Adipocyte (in vitro differentiated cells): ENCODE data around the gene ENTPD3.

Experiments used
- DNase-seq: peaks from one replicate; pipeline ENCODE4 v3.0.0-alpha.2; 2015; ENCODE audit warnings: low read depth
- H3K27me3 ChIP-seq: replicated peaks from 2 replicates; pipeline ENCODE4 v1.7.0; 2013; ENCODE audit warnings: mild to moderate bottlenecking, low read length, moderate library complexity; ENCODE audit not compliant: control insufficient read depth, insufficient read depth
- H3K36me3 ChIP-seq: 2 replicates; pipeline ENCODE4 v1.7.0; 2013; ENCODE audit warnings: low read length, mild to moderate bottlenecking, moderate library complexity; ENCODE audit not compliant: control insufficient read depth, insufficient read depth, severe bottlenecking
- H3K4me1 ChIP-seq: 2 replicates; pipeline ENCODE4 v1.7.0; 2013; ENCODE audit warnings: mild to moderate bottlenecking, low read length, moderate library complexity; ENCODE audit not compliant: control insufficient read depth, insufficient read depth
- H3K4me3 ChIP-seq: 2 replicates; pipeline ENCODE4 v1.7.0; 2013; ENCODE audit warnings: mild to moderate bottlenecking, low read length, moderate library complexity
- H3K9ac ChIP-seq: 2 replicates; pipeline ENCODE4 v1.7.0; 2013; ENCODE audit warnings: mild to moderate bottlenecking, low read length, moderate library complexity
- H3K9me3 ChIP-seq: 2 replicates; pipeline ENCODE4 v1.7.0; 2013; ENCODE audit warnings: mild to moderate bottlenecking, low read length, moderate library complexity; ENCODE audit not compliant: control insufficient read depth

Gene ENTPD3

DNA sequence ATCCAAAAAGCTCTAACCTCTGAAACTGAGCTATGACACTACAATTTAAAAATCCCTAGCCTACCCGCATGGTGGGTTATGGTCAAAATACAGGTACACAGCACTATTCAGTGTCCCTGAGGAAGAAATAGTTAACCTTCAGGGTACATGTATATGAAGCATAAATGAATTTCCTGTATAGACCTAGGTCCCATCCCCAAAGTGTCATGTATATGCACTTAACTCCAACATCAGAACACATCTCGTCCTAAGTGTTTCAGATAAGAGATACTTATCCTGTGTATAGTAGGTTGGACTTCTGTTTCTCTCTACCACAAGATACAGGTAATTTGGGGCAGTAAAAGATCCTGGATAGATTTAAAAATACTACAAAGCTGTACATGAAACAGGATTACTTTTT, 76.6 kb downstream of the ENTPD3 start:
- H3K36me3 ChIP-seq = peaks cover 69% of the 10 kb centered on the region
- no peaks in the 10 kb centered on the region for H3K9me3 ChIP-seq

DNA sequence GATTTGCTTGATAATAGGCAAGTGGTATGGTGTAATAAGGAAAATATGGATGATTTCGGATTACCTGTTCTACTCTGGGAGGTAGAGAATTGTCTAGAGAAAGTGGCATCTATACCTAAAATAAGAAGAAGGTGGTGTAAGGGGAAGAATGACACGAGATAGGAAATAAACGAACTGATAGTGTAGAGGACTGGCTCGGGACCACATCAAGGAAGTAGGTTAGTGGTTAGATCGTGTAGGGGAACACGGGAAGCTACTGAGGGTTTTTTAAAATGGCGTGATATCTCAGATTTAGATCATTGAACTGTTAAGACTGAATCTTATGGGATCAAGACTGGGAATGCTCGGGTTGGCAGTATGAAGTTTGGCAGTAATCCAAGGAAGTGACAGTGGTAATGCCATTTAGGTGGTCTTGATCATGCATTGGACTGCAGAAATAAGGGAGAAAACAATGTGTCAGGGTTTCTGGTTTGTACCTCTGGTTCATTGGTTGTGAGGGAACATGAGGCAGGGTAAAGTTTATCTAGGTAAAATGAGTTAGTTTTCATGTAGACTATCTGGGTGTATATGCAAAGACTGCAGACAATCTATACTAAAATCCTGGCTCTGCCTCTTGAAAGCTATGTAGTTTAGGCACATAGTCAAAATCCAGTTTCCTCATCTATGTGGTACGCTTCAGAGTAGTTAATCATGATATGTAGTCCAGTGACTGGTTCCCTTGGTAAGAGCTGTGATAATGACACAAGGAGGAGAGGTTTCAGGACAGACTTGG, 77.5 kb downstream of the ENTPD3 start:
- Histone ChIP-seq H3K9ac (no peak overlapping the region), H3K27me3 (no peaks in the 10 kb centered on the region), H3K4me1 (no peaks in the 10 kb centered on the region), H3K36me3 (peaks cover 60% of the 10 kb centered on the region), H3K4me3 (no peak overlapping the region), H3K9me3 (no peaks in the 10 kb centered on the region)
- DNase-seq = no peak

More for the DNA sequence above, 76.6 kb downstream of the ENTPD3 start:
- Histone ChIP-seq H3K4me1 (peaks cover 4% of the 10 kb centered on the region), H3K4me3 (no peak overlapping the region), H3K9ac (no peak overlapping the region), H3K27me3 (no peaks in the 10 kb centered on the region)
- DNase-seq = no peak

DNA sequence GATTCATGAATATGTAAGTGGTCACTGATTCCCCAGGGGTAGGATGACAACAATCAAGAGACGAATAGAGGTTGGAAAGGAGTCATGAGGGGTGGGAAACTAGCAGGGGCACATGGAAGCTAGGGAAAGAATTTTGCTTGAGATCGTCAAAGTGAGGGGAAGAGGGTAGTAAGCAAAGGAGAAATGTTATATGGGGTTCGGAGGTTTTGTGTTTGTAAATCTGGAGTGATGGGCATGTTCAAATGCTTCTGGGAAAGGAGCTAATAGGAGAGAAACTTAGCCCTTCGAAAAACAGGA, 78.1 kb downstream of the ENTPD3 start:
- no peak overlapping the region for H3K4me3 ChIP-seq
- DNase-seq = no peak
- H3K27me3 ChIP-seq = no peaks in the 10 kb centered on the region
- no peaks in the 10 kb centered on the region for H3K9me3 ChIP-seq
- no peaks in the 10 kb centered on the region for H3K4me1 ChIP-seq
- H3K9ac ChIP-seq = no peak overlapping the region
- H3K36me3 ChIP-seq = peaks cover 55% of the 10 kb centered on the region

DNA sequence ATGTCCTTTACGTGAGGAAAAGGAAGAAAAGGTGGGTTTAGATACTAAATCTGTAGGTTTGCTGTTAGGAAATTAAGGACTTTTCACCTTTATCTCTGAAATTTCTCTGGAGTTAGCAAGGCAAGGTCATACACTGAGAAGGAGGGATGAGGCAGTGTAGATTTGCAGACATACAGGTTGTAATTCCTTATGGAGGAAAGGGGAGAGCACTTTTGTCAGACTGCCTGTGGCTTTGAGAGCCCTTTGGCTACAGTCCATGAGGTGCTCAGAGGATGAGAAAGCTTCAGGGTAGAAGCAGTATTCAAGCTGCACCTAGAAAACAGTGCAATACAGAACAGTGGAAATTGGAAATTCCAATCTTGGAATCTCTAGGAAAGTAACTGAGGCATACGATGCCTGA, 78.5 kb downstream of the ENTPD3 start:
- Histone ChIP-seq H3K9me3 (no peaks in the 10 kb centered on the region), H3K4me3 (no peak overlapping the region), H3K27me3 (no peaks in the 10 kb centered on the region), H3K9ac (no peak overlapping the region), H3K36me3 (peaks cover 51% of the 10 kb centered on the region), H3K4me1 (no peaks in the 10 kb centered on the region)
- no peak for DNase-seq

DNA sequence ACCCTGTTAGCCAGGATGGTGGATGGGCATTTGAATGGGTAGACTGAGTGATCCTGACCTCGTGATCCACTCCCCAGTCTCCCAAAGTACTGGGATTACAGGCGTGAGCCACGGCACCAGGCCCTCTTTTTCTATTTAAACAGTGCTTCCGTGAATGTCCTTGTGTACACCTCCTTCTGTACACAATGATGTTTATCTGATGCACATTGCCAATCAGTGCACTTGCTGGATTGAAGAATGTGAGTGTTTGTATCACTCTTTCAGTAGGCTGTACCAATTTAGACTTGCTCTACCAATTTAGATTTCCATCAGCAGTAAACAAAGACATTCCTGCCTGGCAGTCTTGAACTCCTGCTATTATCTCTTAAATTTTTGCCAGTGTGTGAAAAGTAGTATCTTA, 81.0 kb downstream of the ENTPD3 start:
- H3K9ac ChIP-seq = no peak overlapping the region
- H3K36me3 ChIP-seq = peaks cover 25% of the 10 kb centered on the region
- no peaks in the 10 kb centered on the region for H3K9me3 ChIP-seq
- H3K4me1 ChIP-seq = no peaks in the 10 kb centered on the region
- H3K4me3 ChIP-seq = no peak overlapping the region
- no peaks in the 10 kb centered on the region for H3K27me3 ChIP-seq
- DNase-seq = no peak

DNA sequence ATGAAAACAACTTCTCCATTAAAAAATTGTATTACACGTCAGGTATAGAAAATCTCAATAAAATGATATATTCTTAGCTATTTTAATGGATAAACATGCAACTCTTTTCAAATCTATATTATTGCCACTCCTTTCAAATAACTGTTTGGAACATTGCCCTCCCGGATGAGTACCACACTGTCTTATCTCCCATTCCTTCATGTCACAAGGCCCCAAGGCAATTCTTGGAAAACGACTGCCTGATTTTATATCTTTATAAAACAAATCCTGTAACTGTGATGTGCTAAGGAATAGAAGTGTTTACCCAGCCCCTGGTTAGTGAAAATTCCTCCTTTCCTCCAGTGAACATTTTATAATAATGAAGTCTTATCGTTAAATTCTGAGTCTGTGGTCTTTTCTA, 83.7 kb downstream of the ENTPD3 start:
- DNase-seq = no peak
- no peak overlapping the region for H3K4me3 ChIP-seq
- H3K9ac ChIP-seq = no peak overlapping the region
- no peaks in the 10 kb centered on the region for H3K9me3 ChIP-seq
- no peaks in the 10 kb centered on the region for H3K4me1 ChIP-seq
- no peaks in the 10 kb centered on the region for H3K27me3 ChIP-seq
- H3K36me3 ChIP-seq = peaks cover 6% of the 10 kb centered on the region

DNA sequence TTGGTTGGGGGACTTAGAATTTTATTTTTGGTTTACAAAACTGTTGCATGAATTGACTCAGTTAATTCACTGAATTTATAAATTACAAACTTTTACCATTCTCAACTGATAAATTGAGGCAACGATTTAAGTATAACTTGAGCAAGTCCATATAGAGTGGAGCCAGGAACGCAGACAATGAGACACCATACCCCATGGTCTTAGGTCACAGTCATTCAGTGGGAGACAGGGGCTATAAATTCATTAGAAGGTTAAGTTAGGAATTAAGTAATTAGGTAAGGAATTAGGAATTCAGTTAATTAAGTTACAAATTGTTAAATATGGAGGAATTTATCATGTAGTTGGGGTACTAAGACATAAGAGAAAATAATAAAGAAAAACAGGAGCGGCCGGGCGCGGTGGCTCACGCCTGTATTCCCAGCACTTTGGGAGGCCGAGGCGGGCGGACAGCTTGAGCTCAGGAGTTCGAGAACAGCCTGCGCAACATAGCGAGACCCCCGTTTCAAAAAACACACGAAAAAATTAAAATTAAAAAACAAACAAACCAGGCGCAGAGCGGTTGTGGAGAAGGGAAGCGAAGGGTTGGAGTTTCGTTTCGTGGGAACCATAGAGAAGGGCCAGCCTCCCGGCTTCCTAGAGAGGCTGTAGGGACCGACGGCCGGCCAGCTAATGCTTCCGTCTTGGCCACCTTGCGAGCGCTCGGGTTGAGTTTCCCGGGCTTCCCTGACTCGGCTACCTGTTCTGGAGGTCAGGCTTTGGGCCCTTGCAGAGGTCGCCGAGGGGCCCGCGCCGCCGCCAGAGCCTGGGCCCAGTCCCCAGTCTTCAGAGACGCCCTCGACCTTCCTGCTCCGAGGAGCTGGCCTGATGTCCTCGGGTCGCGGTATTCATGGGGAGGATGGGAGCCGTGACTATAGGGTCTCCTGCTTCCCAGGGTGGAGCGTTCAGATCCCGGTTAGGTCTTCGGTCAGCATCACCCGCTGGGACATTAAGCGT, 89.8 kb downstream of the ENTPD3 start, which contains the start of gene ZNF619:
Gene ZNF619, plus strand, starts transcription at position 645 of the 993 bp plus-strand sequence. CDS start 858 bp downstream, outside the sequence.
- DNase-seq = peak; percentile 88
- Histone ChIP-seq H3K9ac (peak within 1 kb of the TSS; percentile 94), H3K4me3 (peak within 1 kb of the TSS; percentile 92), H3K36me3 (peaks cover 12% of the 10 kb centered on the region), H3K27me3 (no peaks in the 10 kb centered on the region), H3K9me3 (no peaks in the 10 kb centered on the region), H3K4me1 (peaks cover 7% of the 10 kb centered on the region)

DNA sequence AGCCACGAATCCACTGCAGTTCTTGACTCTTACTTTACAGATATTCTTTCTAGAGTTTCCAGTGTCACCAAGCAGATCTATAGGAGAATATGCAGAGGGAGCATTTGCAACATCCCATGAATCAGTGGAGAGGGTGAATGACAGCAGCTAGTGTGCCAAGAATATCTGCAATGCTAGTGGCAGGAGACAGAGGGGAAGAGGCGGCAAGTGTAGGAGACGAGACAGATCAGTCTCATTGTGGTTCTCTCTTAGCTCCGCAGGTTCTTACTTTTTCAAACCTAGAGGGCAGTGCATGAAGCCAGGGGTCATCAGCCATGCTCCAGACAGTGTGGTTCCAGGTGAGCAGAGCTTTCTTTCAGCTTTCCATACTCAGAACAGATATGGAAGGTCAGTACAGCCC, 90.7 kb downstream of the ENTPD3 start:
- no peaks in the 10 kb centered on the region for H3K27me3 ChIP-seq
- peak overlapping the region; percentile 92 for H3K4me3 ChIP-seq
- peaks cover 20% of the 10 kb centered on the region for H3K36me3 ChIP-seq
- no peaks in the 10 kb centered on the region for H3K9me3 ChIP-seq
- peaks cover 7% of the 10 kb centered on the region for H3K4me1 ChIP-seq
- DNase-seq = peak; percentile 10
- H3K9ac ChIP-seq = peak overlapping the region; percentile 94
